MCF 10A (cell line): ENCODE data around the gene PDZD7. TPM values are rescaled to one million over a fixed set of nuclear protein-coding genes. Genes with fewer than 3 reads are reported as not detected.

Experiments
- BruUV-seq: library from RNA; stranded (reverse); fragments of 400-500 nt; replicated peaks from 2 replicates; lab custom pipeline; 2021; lab: Mats Ljungman, UMichigan
- CTCF ChIA-PET: fragments of 300-600 bp; sonication (Branson Sonifier 250); formaldehyde crosslinking; extraction: SDS; loops from one replicate; lab custom pipeline; 2021; ENCODE audit warnings: antibody characterized with exemption, inconsistent platforms; lab: Yijun Ruan, JAX
- POLR2A ChIA-PET: fragments of 300-600, 350-650 bp; sonication (Branson Sonifier 250); formaldehyde crosslinking; extraction: SDS; loops from one replicate; lab custom pipeline; 2020; ENCODE audit warnings: antibody characterized with exemption, inconsistent platforms; lab: Yijun Ruan, JAX
- DNase-seq: peaks from one replicate; pipeline ENCODE4 v3.0.0-alpha.2; 2018; ENCODE audit not compliant: unreplicated experiment
- H3K27ac Mint-ChIP-seq: one replicate; pipeline ENCODE4 v1.8.0; 2022; ENCODE audit warnings: mild to moderate bottlenecking, low read depth, mixed read lengths; ENCODE audit not compliant: unreplicated experiment
- H3K27me3 Mint-ChIP-seq: one replicate; pipeline ENCODE4 v1.8.0; 2022; ENCODE audit warnings: mixed read lengths; ENCODE audit not compliant: insufficient read depth, unreplicated experiment
- H3K36me3 Mint-ChIP-seq: one replicate; pipeline ENCODE4 v1.8.0; 2022; ENCODE audit warnings: mild to moderate bottlenecking, moderate library complexity, mixed read lengths; ENCODE audit not compliant: insufficient read depth, unreplicated experiment
- H3K4me1 Mint-ChIP-seq: one replicate; pipeline ENCODE4 v1.8.0; 2022; ENCODE audit warnings: mixed read lengths; ENCODE audit not compliant: insufficient read depth, unreplicated experiment
- H3K4me3 Mint-ChIP-seq: one replicate; pipeline ENCODE4 v1.8.0; 2022; ENCODE audit warnings: mild to moderate bottlenecking, moderate library complexity, mixed read lengths; ENCODE audit not compliant: unreplicated experiment
- H3K9me3 Mint-ChIP-seq: one replicate; pipeline ENCODE4 v1.8.0; 2022; ENCODE audit warnings: mixed read lengths; ENCODE audit not compliant: unreplicated experiment
- CTCF ChIP-seq: fragments of 200-600 bp; IDR thresholded peaks from one replicate; pipeline ENCODE4 v1.8.0; 2022; ENCODE audit warnings: antibody characterized with exemption, mild to moderate bottlenecking; ENCODE audit not compliant: unreplicated experiment
- intact Hi-C: fragments of 100-400 bp; cut with micrococcal nuclease; formaldehyde crosslinking; loops from 2 replicates; pipeline ENCODE4 v1.14.1; 2022
- total RNA-seq: library from RNA; stranded (reverse); gene quantifications from 2 replicates; pipeline ENCODE4 v1.2.3, GENCODE V29; 2022

PDZD7 gene
- total RNA-seq, 1 experiment from 2014 or later, result 0.58 TPM

- no TSS peak for BruUV-seq
- ChIA-PET POLR2A (interaction anchor here (1.1 kb wide), 1 partner anchor 8 kb away, joined by 3 read pairs; no protein-coding TSS in a partner anchor), CTCF (interaction anchor here (0.7 to 3.4 kb wide), 10 partner anchors 9 to 511 kb away, joined by 3 to 23 read pairs (median 6); no protein-coding TSS in a partner anchor)
- H3K9me3 Mint-ChIP-seq, result no peaks in the 10 kb centered on the region
- DNase-seq, result no peak
- no peaks in the 10 kb centered on the region for H3K36me3 Mint-ChIP-seq
- TF ChIP-seq CTCF, result no peak
- intact Hi-C loops, result no loop called here
- H3K27me3 Mint-ChIP-seq, result peaks cover 47% of the 10 kb centered on the region
- no peak overlapping the region for H3K27ac Mint-ChIP-seq
- H3K4me1 Mint-ChIP-seq, result peaks cover 8% of the 10 kb centered on the region
- H3K4me3 Mint-ChIP-seq, result no peak overlapping the region
These were observed 44.8 kb upstream of the PDZD7 start for GRCh38 chr10:101075775-101076174.

DNA sequence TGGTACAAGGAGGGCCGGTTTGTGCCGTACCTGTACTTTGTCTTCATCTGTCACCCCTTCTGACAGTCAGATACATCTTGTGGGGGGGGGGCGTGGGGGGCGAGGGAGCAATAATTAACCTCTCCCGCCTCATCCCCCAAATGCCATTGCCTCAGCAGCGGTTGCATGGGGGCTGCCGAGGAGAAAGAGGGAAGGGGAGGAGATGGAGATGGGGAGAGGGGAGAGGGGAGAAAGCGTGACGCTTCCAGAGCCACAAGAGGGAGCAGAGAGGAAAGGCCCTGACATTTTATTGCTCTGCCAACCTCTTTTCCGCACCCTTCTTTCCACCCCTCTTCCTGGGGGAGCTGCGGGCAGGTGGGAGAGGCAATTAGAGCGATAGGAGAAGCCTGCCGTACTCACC is 42.7 kb upstream of the PDZD7 start:
- Mint-ChIP-seq H3K9me3 (no peaks in the 10 kb centered on the region), H3K27me3 (peaks cover 35% of the 10 kb centered on the region), H3K4me3 (no peak overlapping the region), H3K36me3 (no peaks in the 10 kb centered on the region), H3K4me1 (peaks cover 6% of the 10 kb centered on the region), H3K27ac (no peak overlapping the region)
- no TSS peak for BruUV-seq
- ChIA-PET POLR2A (interaction anchor here (0.7 kb wide), 1 partner anchor 16 kb away, joined by 3 read pairs; no protein-coding TSS in a partner anchor), CTCF (interaction anchor here (0.6 to 3.4 kb wide), 5 partner anchors 13 to 573 kb away, joined by 3 to 23 read pairs (median 3); no protein-coding TSS in a partner anchor)
- TF ChIP-seq CTCF, result no peak
- intact Hi-C loops, result no loop called here
- no peak for DNase-seq

DNA sequence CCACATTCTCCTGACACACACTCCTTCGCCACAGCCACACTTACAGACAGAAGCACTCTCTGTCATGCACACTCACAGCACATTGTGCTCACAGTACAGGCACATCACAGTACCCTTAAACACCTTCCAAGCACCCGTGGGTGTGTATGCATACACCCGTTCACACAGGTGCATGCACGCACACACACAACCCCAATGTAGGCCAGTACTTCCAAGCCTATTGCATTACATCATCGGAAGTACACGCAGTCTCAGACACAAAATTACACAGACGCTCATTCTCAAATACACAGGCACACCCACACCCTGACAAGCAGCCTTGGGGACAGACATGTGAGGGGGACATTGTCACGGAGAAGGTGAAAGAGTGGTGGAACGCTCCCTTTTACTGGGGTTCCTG is 42.0 kb upstream of the PDZD7 start:
- ChIA-PET CTCF (no interaction called here), POLR2A (no interaction called here)
- no peaks in the 10 kb centered on the region for H3K36me3 Mint-ChIP-seq
- no peak for TF ChIP-seq CTCF
- H3K4me1 Mint-ChIP-seq, result peaks cover 6% of the 10 kb centered on the region
- H3K4me3 Mint-ChIP-seq, result no peak overlapping the region
- no TSS peak for BruUV-seq
- H3K9me3 Mint-ChIP-seq, result no peaks in the 10 kb centered on the region
- H3K27ac Mint-ChIP-seq, result no peak overlapping the region
- intact Hi-C loops, result no loop called here
- H3K27me3 Mint-ChIP-seq, result peaks cover 28% of the 10 kb centered on the region
- no peak for DNase-seq

- Mint-ChIP-seq H3K9me3 (no peaks in the 10 kb centered on the region), H3K27ac (no peak overlapping the region), H3K27me3 (peaks cover 27% of the 10 kb centered on the region), H3K36me3 (no peaks in the 10 kb centered on the region), H3K4me3 (no peak overlapping the region), H3K4me1 (peaks cover 6% of the 10 kb centered on the region)
- intact Hi-C loops, result no loop called here
- TF ChIP-seq CTCF, result no peak
- BruUV-seq, result no TSS peak
- no peak for DNase-seq
- POLR2A ChIA-PET, result interaction anchor here (0.8 kb wide), 1 partner anchor 71 kb away, joined by 3 read pairs; no protein-coding TSS in a partner anchor
- CTCF ChIA-PET, result interaction anchor here (1.0 to 10.2 kb wide), 2 partner anchors 18 to 70 kb away, joined by 6 to 151 read pairs; no protein-coding TSS in a partner anchor
These were observed 41.0 kb upstream of the PDZD7 start for GRCh38 chr10:101071885-101072433.
